Nucleus accumbens (tissue), 56 donors: Measurements from ENCODE around the gene OLFM3.

Experiments used
- DNase-seq, 56 donors: peaks; one replicate each; lab custom pipeline; 2025; lab: John Stamatoyannopoulos, UW

Gene OLFM3

GRCh38 chr1:101953623-101954022 lies 43.1 kb downstream of the OLFM3 start:
- no peak for DNase-seq

- DNase-seq: no peak
These were observed 50.8 kb downstream of the OLFM3 start for GRCh38 chr1:101945884-101946283.

DNA sequence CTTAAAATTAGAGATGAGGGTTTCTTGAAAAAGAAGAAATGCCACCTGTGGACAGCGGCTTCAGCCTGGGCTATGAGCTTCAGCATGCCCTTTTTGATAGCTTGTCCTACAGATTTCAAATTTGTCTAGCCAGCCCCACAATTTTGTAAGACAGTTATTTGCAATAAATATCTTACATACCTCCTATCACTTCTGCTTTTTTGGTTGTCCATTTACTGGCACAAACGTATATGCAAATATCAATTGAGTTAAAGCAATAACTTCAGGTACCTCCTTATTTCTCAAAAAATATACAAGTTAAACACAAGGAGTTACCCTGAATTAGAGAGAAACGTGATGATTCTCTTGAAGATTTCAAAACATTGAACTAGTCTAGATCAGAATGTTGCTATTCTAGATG lies 53.5 kb downstream of the OLFM3 start:
- no peak for DNase-seq

DNA sequence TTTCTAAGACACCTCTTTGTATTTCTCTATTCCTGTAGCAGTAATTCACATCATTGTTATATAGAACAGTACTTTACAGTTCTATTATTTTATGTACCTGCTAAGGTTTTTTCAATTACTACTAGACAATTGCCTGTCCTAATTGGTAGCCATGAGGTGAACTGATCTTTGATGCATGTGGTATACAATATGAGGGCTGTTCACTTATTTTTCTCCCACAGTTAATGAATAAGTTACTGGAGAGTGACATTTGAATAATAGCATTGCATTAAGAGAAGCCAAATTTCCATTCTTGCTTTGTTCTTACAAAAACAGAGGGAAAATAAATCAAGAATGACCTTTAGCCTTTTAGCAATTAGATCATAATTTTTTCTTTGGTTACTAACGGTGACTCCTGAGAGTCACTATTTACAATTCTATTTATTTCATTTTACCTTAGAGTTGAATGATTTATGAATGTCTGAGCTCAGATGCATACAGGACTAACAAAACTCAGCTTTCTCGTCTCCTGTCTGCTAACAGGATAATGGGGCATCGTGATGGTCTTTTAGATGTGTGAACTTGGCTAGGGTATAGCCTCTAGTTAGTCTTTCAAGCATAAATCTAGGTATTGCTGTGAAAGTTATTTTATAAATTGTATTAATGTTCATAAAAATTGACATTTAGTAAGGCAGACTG lies 54.1 kb downstream of the OLFM3 start:
- DNase-seq: no peak

GRCh38 chr1:101938681-101939080 lies 58.0 kb downstream of the OLFM3 start:
- no peak for DNase-seq

DNA sequence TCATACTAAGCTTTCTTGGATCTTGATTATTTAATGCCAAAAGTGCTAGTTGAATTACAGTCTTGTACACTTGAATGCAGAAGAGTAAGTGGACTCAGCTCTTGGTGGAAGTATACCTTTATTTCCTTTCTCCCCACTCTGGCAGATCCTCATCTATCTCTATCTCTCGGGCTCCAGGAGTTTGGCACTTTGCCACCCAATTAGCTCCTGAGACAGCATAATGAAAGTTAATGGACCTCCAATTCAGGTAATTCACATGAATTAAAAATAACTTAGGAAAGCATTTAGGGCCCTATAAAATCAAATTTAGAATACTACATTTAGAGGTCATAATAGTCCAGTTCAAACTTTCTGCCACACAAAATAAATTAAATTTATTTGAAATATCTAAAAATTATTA lies 67.4 kb downstream of the OLFM3 start:
- DNase-seq: no peak

- DNase-seq: no peak
These were observed 67.9 kb downstream of the OLFM3 start for GRCh38 chr1:101928829-101929228.

DNA sequence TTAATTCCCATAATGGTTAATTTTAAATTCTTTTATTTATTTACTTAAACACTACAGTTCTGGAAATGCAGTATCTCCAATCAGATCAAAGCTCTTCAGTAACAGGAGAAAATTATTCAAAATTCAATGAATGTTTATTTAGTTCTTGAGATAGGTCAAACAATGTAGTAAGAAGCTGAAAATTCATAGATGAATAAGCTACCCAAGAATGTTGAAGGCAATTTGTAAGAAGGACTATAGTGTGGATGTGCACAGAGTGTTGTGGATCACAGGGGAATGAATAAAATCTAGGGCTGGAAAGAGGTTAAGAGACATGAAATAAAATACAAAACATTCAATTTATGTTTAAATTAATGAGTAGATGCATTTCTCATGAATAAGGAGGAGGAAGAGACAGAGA lies 72.0 kb downstream of the OLFM3 start:
- no peak for DNase-seq

DNA sequence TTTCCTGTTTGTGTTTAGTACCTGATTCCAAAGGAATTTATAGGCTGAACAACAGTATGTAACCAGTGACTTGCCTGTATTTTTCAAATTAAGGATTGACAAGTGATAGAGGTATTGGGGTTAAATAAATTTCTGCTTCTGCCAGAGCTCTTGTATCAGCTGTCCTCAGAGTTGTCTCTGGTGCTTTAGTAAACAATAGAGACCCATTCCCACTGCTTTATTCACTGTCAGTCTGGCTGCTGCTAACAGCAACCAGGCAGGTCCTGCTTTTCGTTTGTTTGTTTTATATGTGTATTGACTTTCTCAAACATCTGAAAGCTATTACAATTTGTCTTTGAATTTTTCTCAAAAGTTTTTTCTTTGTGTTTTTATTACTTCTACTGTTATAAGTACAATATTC lies 76.1 kb downstream of the OLFM3 start:
- no peak for DNase-seq

DNA sequence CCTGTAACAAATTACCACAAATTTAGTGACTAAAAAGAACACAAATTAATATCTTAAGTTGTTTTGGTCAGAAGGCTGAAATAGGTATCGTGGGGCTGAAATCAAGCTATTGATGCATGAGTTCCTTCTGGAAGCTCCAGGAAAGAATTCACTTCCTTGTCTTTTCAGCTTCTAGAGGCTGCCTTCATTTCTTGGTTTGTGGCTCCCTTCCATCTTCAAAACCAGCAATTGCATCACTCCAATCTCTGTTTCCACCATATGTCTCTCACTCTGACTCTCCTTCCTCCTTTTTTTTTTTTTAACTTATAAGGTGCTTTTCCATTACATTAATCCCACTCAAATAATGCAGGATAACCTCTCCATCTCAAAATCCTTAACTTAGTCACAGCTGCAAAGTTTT lies 78.4 kb downstream of the OLFM3 start:
- no peak for DNase-seq

DNA sequence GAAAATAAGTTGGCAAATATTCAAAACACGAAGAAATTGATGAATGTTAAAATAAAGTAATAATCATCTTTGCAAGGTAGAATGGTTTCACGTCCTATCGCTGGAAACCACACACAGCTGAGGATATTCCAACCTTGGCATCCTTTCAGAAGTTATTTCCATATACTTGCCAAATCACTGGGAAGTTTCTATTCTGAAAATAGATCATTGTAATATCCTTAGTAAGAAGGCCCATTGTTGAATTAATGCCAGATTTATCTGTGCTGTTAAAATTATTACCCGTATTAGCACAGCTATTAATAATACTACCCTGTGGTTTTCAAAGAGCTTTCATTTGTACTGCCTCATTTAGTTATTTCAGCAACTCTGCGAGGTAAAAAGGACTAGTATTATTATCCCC lies 81.1 kb downstream of the OLFM3 start:
- DNase-seq: no peak

GRCh38 chr1:101914473-101915242 lies 82.1 kb downstream of the OLFM3 start:
- no peak for DNase-seq

GRCh38 chr1:101911894-101912293 lies 84.8 kb downstream of the OLFM3 start:
- DNase-seq: no peak

GRCh38 chr1:101908980-101909379 lies 87.7 kb downstream of the OLFM3 start:
- DNase-seq: no peak

GRCh38 chr1:101907264-101907663 lies 89.5 kb downstream of the OLFM3 start:
- no peak for DNase-seq

- no peak for DNase-seq
These were observed 91.4 kb downstream of the OLFM3 start for GRCh38 chr1:101905283-101905835.

GRCh38 chr1:101902199-101902598 lies 94.5 kb downstream of the OLFM3 start:
- no peak for DNase-seq

- no peak for DNase-seq
These were observed 98.6 kb downstream of the OLFM3 start for GRCh38 chr1:101898137-101898536.

- DNase-seq: no peak
These were observed 112.1 kb downstream of the OLFM3 start for GRCh38 chr1:101884621-101885020.

- no peak for DNase-seq
These were observed 120.8 kb downstream of the OLFM3 start for GRCh38 chr1:101875891-101876290.

DNA sequence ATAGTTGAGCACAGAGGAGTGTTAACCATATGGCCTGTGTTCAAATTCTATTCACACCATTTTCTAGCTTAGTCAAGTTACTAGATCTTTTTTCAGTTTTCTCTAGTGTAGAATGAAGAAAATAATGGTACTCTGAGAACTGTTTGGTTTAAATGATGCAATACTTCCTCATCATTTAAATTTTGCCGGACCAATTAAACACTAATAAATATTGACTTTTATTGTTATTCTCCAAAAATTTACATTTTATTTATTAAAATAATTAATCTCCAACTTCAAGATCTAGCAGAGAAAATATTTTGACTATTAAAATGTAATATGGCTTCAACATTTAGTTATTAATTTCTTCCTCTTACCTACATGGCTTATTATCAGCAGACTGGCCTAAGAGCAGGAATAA lies 123.1 kb downstream of the OLFM3 start:
- no peak for DNase-seq

GRCh38 chr1:101859941-101860340 lies 136.8 kb downstream of the OLFM3 start:
- no peak for DNase-seq
